GM12873 (cell line): ENCODE measurements around the gene NFATC1.

ENCODE experiments used
- CTCF ChIP-seq: IDR thresholded peaks from 2 replicates; pipeline ENCODE4 v1.5.1; 2012; ENCODE audit warnings: low read depth, mild to moderate bottlenecking, moderate library complexity, low read length, control low read depth; ENCODE audit not compliant: insufficient read depth; ENCODE audit errors: missing control alignments

NFATC1 gene

DNA sequence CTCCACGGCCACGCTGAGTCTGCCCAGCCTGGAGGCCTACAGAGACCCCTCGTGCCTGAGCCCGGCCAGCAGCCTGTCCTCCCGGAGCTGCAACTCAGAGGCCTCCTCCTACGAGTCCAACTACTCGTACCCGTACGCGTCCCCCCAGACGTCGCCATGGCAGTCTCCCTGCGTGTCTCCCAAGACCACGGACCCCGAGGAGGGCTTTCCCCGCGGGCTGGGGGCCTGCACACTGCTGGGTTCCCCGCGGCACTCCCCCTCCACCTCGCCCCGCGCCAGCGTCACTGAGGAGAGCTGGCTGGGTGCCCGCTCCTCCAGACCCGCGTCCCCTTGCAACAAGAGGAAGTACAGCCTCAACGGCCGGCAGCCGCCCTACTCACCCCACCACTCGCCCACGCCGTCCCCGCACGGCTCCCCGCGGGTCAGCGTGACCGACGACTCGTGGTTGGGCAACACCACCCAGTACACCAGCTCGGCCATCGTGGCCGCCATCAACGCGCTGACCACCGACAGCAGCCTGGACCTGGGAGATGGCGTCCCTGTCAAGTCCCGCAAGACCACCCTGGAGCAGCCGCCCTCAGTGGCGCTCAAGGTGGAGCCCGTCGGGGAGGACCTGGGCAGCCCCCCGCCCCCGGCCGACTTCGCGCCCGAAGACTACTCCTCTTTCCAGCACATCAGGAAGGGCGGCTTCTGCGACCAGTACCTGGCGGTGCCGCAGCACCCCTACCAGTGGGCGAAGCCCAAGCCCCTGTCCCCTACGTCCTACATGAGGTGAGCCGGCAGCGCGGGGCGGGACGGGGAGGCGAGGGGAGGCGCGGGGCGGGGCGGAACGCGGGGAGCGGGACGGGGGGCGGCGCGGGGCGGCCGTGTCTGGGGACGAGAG, 15.2 kb downstream of the NFATC1 start:
- TF ChIP-seq CTCF, result no peak

DNA sequence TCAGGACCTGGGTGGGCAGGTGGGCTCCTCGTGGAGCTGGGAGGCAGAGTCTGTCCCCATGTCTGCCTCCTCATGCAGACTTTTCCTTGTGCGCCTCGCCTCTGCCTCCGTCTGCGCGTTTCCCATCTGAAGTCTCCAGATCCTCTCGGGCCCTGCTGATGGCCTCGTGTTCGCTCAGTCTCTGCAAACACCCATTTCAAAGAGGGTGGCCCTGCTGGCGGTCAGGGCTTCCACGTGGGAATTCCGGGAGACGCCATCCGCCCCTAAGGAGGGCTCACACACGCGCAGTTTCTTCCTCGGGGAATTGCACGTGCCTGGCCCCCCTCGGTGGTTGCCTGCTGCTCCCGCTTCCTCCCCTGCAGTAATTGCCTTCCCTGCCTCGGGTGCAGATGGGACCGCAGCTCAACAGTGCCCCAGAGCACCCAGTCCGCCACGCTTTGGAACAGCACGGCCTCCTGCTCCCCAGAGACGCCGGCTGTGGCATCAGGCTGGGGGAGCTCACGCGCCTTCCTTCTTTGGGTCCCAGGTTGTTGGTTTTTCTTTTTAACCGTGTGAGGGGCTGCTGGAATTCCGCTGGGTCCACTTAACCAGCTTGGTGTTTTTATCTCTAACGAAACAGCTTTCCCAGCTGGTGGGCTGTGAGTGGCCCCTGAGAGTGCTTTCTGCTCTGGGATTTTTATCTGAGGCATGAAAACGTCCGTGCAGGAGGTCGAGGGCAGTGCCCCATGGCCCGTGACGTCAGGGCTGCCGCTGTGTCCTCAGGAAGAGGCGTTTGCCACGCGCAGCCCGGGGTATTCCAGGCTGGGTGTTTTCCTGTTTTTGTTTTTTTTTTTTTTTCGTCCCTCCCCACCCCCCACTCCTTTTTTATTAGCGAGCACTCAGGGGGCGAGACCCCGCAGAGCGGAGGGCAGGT, 16.1 kb downstream of the NFATC1 start:
- TF ChIP-seq CTCF, result no peak

DNA sequence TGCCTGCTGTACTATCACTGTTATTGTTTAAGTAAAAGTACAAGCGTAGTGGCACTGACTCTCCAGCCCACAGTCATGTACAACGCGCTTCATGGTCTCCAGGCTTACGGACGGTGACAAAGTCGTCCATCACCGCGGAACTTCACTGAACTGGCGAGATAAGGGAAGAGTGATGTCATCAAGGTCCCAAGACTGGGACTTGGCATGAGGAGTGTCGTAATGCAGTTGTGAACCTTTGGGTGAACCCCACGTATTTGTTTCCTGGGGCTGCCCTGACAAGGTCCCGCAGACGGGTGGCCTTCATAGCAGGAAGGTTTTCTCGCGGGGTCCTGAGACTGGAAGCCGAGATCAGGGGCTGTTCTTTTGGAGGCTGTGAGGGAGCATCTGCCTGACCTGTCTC, 17.3 kb downstream of the NFATC1 start:
- TF ChIP-seq CTCF, result no peak

DNA sequence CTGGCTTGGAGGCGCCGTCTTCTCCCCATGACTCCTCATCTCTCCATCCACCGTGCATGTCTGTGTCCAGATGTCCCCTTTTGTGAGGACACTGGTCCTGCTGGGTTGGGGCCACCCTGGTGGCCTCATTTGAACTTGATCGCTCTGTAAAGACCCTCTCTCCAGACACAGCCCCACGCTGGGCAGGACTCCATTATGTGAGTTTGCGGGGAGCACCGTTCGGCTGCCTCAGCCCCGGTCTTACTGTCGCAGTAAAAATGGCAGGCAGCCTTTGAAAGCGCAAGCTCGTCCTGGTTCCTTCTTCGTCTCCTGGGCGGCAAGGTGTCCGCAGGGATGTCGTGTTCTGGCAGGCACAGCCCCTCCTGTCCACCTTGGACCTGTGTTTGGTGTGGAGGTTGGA, 17.7 kb downstream of the NFATC1 start:
- TF ChIP-seq CTCF, result no peak

DNA sequence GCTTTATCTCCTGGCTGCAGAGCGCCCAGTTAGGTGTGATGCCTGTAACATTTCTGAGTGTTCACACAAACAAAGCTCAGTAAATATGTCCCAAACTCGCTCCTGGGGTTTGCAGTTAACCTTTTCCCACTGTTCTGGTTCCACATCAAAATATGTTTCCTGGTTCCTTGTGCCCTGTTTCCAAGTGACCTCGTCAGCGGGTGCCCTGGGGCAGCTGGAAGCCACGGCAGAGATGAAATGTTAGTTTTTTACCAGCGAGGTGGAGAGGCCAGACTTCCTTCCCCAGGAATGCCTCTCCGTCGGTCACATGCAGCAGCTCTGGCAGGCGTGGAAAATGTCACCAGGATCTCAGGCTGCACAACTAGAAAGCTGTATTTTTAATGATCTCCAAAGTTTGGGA, 18.2 kb downstream of the NFATC1 start:
- TF ChIP-seq CTCF, result no peak

- no peak for TF ChIP-seq CTCF
These were observed 20.4 kb downstream of the NFATC1 start for GRCh38 chr18:79416022-79416676.

DNA sequence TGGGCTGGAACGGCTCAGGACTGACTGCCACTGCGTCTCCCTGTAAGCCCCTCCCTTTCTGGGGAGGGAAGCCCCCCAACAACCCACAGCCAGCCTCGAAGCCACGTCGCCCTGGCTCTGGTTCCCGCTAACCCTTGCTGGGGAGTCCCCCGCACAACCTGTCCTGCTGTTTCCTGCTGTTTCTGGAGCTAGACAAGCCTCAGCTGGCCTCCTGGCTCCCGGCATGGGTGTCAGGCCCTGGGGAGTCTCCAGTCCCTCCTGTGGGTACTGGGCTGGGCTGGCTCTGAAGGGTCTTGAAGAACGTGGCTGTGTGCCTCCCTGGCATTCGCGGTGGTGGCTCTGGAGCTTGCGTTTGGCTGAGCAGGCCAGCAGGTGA, 20.9 kb downstream of the NFATC1 start:
- TF ChIP-seq CTCF, result no peak
